Stimulated activated CD8-positive, alpha-beta memory T cell treated with anti-CD3 and anti-CD28 coated beads, Interleukin-15, amount 100 ng/mL, for 48 hours (primary cell): ENCODE results near the gene STARD9.
"Not testable (repeated sequence)": the region's sequence is repeated elsewhere in the genome, so short reads cannot be mapped to it uniquely, and the experiment has no call there.

Experiments used
- DNase-seq, 2 donors: peaks; one replicate each; pipeline ENCODE4 v3.0.0-alpha.2; 2020; ENCODE audit warnings: low read depth in 2 of 2

Gene STARD9

DNA sequence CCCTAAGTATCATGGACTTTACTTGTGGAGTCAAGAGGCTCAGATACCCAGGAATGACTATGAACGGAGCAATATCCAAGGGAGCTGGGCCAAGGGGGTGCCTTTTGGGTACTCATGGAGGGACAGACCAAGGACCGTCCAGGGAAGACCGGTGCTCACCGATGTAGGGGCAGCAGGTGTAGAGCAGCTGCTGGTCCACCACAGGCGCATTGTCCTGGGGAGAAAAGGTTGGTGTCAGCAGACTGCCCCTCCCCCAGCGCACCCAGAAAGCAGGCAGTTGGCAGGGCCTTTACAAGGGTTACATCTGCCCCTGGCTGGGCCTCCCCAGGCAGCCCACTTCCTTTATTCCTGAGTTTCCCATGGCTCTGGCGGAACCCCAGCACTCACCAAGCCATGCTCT, 154.0 kb downstream of the STARD9 start:
- DNase-seq: no peak

DNA sequence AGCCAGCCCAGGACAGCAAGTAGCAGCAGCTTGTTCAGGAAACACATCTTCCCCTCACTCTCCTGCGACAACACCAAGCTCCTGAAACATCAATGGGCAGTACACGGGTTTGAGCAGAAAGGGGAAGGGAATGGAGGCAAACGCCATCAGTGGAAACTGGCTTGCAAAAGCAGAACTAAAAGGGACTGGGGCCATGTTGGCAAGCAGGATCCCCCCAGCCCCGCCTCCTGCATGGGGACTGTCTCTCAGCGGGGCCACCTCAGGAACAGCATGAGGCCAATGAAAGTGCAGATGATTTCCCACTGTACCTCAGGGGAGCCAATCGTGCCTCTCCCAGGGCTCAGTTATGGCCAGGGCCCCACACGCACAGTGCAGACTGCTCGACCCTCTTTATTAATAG, 154.7 kb downstream of the STARD9 start:
- no peak for DNase-seq

DNA sequence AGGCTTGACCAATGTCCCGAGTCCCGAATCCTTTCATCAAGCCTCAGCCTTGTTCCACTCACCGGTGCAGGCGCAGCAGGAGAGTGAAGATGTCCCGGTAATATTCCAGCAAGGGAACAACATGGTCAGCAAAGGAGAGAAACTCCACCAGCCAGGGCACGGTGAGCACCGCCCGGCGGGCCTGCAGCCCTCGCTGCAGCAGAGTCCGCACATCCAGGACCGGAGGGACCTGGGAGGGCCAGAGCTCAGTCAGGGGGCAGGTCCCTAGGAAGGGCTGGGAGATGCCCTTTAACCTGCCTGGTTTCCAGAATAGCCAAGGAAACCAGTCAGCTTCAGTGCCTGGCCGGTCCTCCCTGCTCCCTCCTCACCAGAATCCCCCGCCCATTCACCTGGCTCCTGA, 155.1 kb downstream of the STARD9 start:
- no peak for DNase-seq

DNA sequence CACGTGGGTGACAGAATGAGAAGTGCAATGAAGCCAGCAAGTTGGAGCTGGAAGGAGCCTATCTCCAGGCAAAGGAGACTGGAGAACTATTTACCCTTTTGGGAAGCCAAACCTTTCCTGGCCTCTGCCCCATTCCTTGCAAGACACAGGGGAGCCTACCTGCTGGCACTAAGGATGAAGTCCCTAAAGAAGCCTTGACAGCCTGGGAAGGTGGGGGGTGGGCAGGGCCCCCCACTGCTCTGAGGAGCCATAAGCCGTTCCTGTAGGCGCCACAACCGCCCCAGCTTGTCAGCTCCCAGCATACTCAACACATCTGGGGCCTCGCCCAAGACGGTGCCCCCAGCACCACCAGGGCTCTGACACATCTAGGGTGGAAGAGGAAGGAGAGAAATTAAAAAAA, 156.1 kb downstream of the STARD9 start:
- DNase-seq: no peak

DNA sequence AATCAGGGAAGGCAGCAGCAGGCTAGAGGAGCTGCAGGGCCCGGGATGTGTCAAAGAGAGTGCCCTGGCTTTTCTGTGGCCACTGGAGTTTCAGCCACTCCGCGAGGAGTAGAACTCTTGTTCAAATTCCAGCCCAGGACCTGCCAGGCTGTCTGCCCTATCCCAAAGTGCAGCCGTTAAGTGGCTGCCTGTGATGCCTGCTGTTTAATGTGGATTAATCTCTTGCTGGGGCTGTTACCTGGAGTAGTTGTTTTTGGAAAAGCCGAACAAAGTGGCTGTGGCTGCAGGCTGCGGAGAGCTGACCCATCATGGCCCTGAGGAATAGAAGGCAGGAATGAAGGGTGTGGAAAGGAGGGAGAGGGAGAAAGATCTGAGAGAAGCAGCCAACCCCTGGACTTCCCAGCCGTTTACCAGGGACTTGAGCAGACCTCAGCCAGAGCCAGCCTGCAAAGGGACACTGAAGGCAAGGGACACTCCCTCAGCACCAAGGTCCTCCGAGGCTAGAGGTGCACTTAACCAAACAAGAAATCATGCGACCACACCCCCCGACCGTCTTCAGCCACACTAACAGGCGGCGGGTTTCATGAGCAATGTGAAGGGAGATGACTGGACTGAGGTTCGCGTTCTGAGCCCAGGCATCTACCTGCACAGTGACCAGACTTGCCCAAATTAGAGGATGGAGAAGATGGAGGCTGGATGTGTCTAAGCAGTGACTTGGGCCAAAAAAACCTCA, 156.9 kb downstream of the STARD9 start:
- no peak for DNase-seq

DNA sequence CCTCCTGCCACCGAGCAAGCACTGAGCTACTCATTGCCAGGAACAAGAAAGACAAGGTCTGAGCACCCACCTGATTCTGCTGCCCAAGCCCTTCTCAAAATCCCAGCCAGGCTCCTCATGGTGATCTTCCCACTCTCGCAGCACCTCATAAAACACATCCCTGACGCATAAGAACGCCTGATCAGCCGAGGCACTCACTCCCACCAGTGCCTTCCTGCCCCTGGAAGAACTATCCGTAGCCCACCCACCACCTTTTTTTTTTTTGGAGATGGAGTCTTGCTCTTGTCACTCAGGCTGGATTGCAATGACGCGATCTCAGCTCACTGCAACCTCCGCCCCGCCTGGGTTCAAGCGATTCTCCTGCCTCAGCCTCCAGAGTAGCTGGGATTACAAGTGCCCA, 157.6 kb downstream of the STARD9 start:
- DNase-seq: no peak

DNA sequence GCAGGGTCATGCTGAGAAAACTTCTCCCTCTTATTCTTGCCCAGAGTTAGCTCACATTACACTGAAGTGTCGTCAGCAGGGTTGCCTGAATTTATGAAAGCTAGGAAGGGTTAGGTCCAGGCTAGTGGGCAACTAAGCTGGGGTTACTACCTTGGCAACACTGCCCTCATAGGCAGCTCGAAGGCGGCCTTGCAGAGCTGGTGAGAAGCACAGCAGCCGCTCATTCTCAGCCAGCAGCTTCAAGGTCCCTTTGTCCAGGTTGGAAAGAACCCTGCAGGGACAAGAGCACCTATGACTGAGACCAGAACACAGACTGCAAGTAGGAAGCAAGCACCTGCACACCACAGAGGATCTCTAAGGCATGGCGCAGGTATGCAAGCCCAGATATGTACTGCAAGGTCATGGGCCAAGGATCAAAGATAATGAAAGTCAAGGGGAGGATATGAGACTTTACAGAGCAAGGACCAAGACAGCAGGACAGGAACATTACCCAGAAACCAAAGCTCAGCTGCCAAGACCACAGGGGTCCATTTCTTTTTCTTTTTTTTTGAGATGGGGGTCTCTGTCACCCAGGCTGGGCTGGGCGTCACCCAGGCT, 158.8 kb downstream of the STARD9 start:
- DNase-seq: no peak

DNA sequence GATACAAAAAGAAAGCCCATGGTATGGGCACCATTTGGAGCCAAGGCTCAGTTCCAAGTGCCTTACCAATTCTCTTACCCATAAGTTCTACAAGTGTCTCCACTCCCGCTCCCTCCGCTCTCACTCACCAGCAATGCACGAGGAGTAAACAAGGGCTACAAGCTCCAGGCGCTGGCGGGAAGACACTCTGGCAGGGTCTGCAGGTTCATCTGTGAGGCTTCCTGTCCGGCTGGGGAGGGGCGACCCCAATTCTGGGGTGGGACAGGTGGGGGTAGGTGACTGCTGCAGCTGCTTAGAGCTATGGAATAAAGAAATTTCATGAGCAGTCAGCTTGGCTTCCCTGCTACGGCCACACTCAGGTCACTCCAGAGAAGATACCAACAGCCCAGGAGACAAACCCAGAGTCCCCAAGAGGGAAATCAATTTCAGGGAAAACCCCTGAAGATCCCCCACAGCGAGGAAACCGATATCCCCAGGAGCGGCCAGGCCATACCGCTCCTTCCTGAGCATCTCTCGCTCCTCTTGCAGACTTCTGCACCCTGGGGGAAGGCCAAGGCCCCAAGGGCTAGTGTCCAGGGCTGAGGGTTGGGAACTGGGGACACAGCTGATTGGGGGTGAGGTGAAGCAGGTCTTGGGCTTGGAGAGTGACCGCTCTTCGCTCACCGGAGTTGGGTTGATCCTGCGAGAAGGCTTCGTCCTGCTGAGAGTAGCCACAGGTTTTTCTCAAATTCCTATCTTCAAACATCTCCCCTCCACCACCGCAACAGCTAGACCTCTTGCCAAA, 160.2 kb downstream of the STARD9 start:
- DNase-seq: no peak

DNA sequence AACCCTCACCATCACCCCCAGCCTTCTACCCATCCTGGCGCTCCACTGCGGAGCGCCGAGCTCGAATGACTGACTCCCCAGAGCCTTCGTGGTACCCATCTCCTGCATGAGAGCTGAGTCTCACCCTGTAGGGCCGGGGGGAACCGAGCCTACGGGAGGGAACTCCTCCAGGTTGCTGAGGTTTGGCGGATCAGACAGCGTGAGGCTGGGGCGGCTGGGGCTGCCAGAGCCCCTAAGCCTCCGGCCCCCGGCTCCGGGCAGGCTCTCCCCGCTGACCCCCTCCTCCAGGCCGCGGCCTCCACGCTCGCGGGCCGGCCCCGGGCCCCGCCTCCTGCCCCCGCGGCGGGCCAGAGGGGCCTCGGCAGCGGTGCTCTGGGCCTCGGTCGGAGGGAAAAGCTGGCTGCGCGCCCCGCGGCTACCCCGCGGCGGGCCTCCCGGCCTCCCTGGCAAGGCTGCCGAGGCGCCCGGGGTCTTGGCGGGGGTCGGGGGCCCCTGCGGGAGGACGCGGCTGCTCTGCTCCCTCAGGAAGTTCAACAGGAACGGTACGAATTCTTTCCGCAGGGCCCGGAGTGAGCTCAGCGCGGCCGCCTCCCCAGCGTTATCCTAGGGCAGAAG, 160.9 kb downstream of the STARD9 start:
- no peak for DNase-seq

DNA sequence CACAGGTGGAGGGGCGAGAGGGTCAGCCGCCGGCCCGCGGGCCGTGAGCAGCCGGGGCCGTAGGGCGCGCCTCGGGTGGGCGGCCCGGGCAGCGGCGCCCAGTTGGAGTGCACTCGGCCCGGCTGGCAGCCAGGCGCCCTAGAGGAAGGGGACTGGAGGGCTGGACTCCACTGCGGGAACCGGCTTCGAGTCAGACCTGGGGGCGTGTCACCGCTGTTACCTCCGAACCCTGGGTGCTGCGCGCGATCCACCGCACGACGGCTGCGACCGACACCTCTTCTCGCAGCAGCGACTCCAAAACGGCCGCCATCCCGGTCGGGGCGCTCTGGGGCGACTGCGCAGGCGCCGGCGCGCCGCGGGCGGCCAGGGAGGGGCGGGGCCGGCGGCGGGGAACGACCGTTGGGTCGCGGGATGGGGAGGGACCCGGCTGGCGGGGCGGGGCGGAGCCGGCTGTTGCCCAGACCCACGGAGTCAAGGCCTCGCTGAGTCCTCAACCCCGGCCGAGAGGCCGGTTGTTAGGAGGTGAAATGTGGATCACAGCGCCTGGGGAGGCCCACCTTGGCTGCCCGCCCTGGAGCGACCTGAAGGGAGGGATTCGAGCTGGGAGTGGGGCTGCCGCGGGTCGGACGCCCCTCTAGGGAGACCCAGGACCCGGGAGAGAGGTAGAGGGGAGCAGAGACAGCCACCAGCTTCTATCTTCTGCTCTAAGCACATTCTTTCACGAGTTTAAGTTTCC, 161.6 kb downstream of the STARD9 start, which contains the start of gene CDAN1:
TSS of gene CDAN1 (minus strand) at position 336 of the 736 bp plus-strand sequence. CDS start at position 310, 26 bp downstream.
- DNase-seq: peak; percentile 90 to 93

DNA sequence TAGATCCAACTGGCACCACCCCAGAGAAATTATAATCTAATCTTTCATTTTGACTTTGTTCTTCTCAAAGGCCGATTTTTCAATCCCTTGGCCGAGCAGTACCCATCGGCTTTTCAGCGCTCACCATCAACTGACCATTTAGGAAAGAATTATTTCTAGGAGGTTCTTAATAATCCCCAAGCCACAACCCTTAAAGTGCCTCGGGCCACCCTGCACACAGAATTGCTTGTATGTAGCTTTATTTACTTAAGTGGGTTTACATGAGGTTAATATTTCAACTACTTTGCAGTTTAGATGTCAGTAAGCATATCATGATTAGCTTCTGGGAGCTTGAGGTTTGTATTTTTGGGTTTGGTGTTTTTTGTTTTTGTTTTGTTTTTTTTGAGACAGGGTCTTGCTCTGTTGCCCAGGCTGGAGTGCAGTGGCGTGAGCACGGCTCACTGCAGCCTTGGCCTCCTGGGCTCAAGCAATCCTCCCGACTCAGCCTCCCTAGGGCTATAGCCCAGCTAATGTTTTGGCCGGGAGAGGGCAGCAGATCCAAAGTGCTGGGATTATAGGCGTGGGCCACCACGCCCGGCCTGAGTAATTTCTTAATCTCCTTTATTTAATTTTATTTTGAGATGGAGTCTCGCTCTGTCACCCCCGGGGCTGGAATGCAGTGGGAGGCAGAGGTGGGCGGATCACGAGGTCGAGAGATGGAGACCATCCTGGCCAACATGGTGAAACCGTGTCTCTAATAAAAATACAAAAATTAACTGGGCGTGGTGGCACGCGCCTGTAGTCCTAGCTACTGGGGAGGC, 162.3 kb downstream of the STARD9 start:
- DNase-seq: no peak

DNA sequence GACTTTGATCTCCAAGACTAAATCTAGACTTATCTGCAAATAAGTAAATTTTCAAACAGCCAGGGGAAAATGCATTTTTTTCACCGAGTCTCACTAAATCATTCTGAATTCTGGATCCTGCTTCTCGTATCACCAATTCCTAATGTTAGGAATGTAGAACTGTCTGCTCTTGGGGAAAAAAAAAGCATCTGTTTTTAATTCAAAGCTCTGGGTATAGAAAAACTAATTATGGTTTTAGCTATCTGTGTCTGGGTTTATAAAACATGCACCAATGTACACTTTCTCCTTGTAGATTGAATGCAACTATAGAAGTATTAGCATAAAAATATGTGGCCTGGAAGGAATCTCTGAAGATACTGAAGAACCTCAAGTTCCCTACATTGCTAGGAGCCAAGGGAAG, 166.3 kb downstream of the STARD9 start:
- no peak for DNase-seq

DNA sequence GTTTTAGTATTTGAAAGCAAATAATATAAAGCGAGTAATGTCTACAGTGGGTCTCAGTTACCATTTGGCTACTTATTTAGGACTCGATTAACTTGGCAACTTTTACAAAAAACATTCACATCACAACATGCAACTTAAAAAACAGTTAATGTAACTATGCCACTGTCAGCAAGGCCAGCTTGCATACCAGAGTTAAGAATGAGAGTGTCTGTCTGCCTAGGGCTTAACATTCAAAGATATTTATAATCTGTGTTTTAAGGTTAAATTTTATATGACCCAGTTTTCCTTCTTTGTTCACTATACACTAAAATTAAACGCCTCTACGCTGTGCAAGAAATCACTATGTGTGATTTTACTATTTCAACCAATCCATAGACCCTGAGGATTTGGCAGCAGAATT, 166.7 kb downstream of the STARD9 start:
- no peak for DNase-seq

DNA sequence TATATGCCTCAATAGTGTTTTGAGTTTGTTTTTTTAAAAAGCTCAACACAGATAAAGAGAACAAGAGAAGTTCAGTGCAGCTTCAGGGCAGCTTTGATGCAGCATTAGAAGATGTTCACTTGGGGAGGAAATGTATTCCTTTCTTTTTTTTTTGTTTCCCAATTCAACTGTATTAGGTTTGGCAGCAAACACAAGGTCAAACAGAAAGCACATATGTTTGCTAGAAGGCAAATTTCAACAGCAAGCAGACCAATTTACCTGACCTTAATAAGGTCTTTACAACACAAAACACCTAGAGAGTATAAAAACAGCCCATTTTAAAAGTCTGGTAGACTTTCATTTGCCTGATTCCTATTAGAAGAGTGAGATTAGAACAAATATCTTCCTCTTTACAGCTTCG, 168.8 kb downstream of the STARD9 start:
- no peak for DNase-seq

DNA sequence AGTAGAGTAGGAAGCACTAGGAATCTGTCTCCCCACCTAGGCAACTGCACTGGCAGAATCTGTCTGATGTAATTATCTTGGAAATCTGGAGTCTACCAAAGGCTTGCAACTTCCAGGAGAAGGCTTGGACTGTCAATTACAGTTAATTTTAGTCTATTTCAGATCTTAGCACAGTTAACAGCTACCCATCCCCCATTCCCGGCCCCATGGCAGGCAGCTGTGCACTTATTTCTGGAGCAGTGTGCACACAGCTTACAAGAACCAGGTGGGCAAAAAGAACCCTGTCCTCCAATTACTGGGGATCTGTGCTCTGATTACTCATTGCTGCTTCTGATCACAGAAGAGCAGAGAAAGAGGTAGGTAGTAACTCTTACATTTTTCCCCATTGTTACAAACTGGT, 173.9 kb downstream of the STARD9 start:
- no peak for DNase-seq

DNA sequence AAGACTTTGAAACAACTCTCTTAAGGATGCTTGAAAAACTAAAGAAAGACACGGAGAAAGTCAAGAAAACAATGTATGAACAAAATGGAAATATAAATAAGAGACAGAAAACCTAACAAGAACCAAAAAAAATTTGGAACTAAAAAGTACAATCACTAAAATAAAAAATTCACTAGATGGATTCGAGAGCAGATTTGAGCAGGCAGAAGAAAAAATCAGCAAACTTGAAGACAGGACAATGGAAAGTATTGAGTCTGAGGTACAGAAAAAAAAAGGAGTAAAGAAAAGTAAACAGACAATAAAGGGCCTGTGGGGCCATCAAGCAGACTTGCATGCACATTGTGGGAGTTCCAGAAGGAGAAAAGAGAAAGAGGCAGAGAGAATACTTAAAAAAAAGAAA, 174.9 kb downstream of the STARD9 start:
- DNase-seq: no peak

DNA sequence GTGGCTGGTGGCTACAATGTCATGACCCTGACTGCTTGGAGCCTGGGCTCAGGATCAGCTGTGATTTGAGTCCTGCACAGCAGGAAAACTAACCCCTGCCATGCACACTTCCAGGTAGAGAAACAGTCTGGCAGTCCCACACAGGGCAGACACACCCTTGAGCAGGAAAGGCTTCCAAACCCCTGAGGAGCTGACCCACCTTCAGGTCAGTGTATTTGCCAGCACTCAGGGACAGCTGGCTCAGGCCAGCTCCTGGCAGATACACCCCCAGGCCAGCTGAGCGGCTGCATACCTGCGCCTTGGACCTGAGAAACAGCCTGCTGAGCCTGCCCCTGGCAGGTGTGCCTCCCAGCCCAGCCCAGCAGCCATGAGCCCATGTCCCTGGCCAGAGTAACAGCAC, 183.7 kb downstream of the STARD9 start:
- no peak for DNase-seq

DNA sequence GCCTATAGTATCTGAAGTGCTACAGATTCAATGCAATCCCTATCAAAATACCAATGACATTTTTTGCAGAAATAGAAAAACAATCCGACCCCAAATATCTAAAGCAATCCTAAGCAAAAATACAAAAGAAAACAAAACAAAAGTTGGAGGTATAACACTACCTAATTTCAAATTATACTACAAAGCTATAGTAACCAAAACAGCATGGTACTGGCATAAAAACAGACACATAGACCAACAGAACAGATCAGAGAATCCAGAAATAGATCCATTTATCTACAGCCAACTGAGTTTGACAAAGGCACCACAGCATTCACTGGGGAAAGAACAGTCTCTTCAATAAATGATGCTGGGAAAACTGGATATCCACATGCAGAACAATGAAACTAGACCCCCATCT, 185.4 kb downstream of the STARD9 start:
- no peak for DNase-seq

DNA sequence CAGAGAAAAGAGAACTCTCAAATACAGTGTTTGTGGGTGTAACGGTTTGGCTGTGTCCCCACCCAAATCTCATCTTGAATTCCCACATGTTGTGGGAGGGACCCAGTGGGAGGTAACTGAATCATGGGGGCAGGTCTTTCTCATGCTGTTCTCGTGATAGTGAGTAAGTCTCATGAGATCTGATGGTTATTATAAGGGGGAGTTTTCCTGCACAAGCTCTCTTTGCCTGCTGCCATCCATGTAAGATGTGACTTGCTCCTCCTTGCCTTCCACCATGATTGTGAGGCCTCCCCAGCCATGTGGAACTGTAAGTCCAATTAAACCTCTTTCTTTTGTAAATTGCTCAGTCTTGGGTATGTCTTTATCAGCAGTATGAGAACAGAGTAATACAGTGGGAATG, 186.4 kb downstream of the STARD9 start:
- DNase-seq: not testable (repeated sequence)

DNA sequence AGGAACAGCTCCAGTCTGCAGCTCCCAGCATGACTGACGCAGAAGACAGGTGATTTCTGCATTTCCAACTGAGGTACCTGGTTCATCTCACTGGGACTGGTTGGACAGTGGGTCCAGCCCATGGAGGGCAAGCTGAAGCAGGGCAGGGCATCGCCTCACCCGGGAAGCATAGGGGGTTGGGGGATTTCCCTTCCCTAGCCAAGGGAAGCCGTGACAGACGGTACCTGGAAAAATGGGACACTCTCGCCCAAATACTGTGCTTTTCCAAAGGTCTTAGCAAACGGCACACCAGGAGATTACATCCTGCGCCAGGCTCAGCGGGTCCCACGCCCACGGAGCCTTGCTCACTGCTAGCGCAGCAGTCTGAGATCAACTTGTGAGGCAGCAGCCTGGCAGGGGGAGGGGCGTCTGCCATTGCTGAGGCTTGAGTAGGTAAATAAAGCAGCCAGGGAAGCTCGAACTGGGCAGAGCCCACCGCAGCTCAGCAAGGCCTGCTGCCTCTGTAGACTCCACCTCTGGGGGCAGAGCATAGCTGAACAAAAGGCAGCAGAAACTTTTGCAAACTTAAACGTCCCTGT, 188.8 kb downstream of the STARD9 start:
- DNase-seq: not testable (repeated sequence)

DNA sequence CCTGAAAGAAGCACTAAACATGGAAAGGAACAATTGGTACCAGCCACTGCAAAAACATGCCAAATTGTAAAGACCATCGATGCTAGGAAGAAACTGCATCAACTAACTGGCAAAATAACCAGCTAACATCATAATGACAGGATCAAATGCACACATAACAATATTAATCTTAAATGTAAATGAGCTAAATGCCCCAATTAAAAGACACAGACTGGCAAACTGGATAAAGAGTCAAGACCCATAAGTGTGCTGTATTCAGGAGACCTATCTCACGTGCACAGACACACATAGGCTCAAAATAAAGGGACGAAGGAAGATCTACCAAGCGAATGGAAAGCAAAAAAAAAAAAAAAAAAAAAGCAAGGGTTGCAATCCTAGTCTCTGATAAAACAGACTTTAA, 190.7 kb downstream of the STARD9 start:
- not testable (repeated sequence) for DNase-seq
